Thoracic aorta (tissue), 2 donors: ENCODE results near the gene RAB36. TPM values are rescaled to one million over a fixed set of nuclear protein-coding genes. Genes with fewer than 3 reads are reported as not detected.

Experiments
- ATAC-seq: fragments of 150-250 bp; one replicate; pipeline ENCODE4 v1.8.0; 2017; ENCODE audit warnings: low read depth; ENCODE audit not compliant: insufficient number of reproducible peaks, low FRiP score
- DNase-seq: peaks from one replicate; pipeline ENCODE4 v3.0.0-alpha.2; 2020; ENCODE audit warnings: low spot score
- H3K27ac ChIP-seq, 2 donors: fragments of 200-600 bp; sonication (generic); 1 replicate in 1 of 2; 2 replicates in 1 of 2; pipeline ENCODE4 v1.5.1; 2016; ENCODE audit warnings: mild to moderate bottlenecking in 2 of 2, moderate library complexity in 2 of 2
- H3K27me3 ChIP-seq: fragments of 200-600 bp; sonication (generic); replicated peaks from 2 replicates; pipeline ENCODE4 v1.6.0; 2016; ENCODE audit warnings: mild to moderate bottlenecking; ENCODE audit not compliant: insufficient read depth
- H3K36me3 ChIP-seq: fragments of 200-600 bp; sonication (generic); one replicate; pipeline ENCODE4 v1.5.1; 2016
- H3K4me1 ChIP-seq, 2 donors: fragments of 200-600 bp; sonication (generic); 1 replicate in 1 of 2; 2 replicates in 1 of 2; pipeline versions ENCODE4 v1.5.1 to v1.6.0; 2016; ENCODE audit warnings: low read depth in 2 of 2, mild to moderate bottlenecking in 1 of 2; ENCODE audit not compliant: control insufficient read depth in 1 of 2
- H3K4me3 ChIP-seq: fragments of 200-600 bp; sonication (generic); 2 replicates; pipeline ENCODE4 v1.5.1; 2016; ENCODE audit warnings: mild to moderate bottlenecking
- H3K9me3 ChIP-seq: fragments of 200-600 bp; sonication (generic); 2 replicates; pipeline ENCODE4 v1.5.1; 2016
- total RNA-seq, 2 donors: library from RNA; depleted of rRNA; stranded (reverse); fragments of >200 nt; gene quantifications; one replicate each; pipeline versions ENCODE4 v1.1.0 to v1.2.3, GENCODE V29; 2016
- TF ChIP-seq, protein P1 (sequence below): fragments of 200-600 bp; sonication (generic); IDR thresholded peaks from one replicate; pipeline ENCODE4 v1.5.1; 2019; ENCODE audit warnings: antibody characterized with exemption

RAB36 gene
- total RNA-seq, 2 donors from 2014 or later = 3.5 to 4.5 TPM

- Histone ChIP-seq H3K4me3 (no peak overlapping the region), H3K4me1 (peaks cover 9 to 21% of the 10 kb centered on the region in 2 donors), H3K27me3 (no peaks in the 10 kb centered on the region), H3K27ac (no peak overlapping the region), H3K36me3 (no peaks in the 10 kb centered on the region), H3K9me3 (no peaks in the 10 kb centered on the region)
- no peak for DNase-seq
- TF ChIP-seq, protein P1, sequence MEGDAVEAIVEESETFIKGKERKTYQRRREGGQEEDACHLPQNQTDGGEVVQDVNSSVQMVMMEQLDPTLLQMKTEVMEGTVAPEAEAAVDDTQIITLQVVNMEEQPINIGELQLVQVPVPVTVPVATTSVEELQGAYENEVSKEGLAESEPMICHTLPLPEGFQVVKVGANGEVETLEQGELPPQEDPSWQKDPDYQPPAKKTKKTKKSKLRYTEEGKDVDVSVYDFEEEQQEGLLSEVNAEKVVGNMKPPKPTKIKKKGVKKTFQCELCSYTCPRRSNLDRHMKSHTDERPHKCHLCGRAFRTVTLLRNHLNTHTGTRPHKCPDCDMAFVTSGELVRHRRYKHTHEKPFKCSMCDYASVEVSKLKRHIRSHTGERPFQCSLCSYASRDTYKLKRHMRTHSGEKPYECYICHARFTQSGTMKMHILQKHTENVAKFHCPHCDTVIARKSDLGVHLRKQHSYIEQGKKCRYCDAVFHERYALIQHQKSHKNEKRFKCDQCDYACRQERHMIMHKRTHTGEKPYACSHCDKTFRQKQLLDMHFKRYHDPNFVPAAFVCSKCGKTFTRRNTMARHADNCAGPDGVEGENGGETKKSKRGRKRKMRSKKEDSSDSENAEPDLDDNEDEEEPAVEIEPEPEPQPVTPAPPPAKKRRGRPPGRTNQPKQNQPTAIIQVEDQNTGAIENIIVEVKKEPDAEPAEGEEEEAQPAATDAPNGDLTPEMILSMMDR = no peak
- no peak for ATAC-seq
Observed at GRCh38 chr22:23102776-23103175, 42.5 kb upstream of the RAB36 start.

GRCh38 chr22:23103199-23103954 lies 41.9 kb upstream of the RAB36 start:
- no peaks in the 10 kb centered on the region for H3K9me3 ChIP-seq
- TF ChIP-seq, protein P1 = no peak
- no peak overlapping the region for H3K27ac ChIP-seq
- DNase-seq (no peak), ATAC-seq (no peak)
- no peaks in the 10 kb centered on the region for H3K27me3 ChIP-seq
- H3K36me3 ChIP-seq = no peaks in the 10 kb centered on the region
- no peak overlapping the region for H3K4me3 ChIP-seq
- peaks cover 9 to 14% of the 10 kb centered on the region in 2 donors for H3K4me1 ChIP-seq

DNA sequence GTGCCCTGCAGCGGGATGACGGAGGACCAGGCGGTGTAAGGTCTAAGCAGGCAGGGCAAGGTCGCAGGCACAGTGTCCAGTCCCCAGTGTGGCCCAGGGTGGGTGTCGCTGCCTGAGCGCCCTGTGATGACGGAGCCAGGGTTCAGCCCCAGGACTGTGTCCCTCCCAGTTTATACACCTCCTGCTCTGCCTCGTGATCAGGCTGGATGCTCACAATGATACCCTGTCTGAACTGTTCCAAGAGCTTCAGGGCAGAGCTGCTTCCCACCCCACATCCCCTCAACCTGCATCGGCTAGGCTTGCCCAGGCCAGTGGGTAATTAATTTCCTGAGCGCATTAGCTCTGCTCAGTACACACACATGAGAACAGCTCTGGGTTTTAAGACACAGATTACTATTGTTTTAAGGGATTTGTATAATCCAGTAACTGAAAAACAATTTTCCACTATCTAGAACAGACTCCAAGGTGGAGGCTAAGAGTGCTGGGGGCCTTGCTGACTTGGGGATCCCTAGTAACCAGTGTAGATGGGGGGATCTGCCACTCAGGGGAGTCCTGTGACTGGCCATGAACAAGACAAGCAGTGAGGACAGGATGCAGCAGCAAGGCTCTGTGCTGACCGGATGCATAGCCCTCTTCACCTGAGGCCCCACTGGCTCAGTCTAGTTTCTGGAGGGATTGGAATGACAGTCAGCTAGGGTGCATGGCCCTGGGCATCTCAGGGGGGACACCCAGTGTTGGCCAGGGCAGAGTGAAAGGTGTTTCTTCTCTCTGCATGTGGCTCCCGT lies 40.9 kb upstream of the RAB36 start:
- DNase-seq = no peak
- Histone ChIP-seq H3K4me1 (peaks cover under 1 to 4% of the 10 kb centered on the region in 2 donors), H3K9me3 (no peaks in the 10 kb centered on the region), H3K27ac (no peak overlapping the region), H3K27me3 (no peaks in the 10 kb centered on the region), H3K4me3 (no peak overlapping the region), H3K36me3 (no peaks in the 10 kb centered on the region)
- TF ChIP-seq, protein P1 = no peak
- ATAC-seq = no peak

GRCh38 chr22:23105304-23105703 lies 40.0 kb upstream of the RAB36 start:
- Histone ChIP-seq H3K4me1 (no peaks in the 10 kb centered on the region), H3K27ac (no peak overlapping the region), H3K4me3 (no peak overlapping the region), H3K27me3 (no peaks in the 10 kb centered on the region), H3K36me3 (no peaks in the 10 kb centered on the region), H3K9me3 (no peaks in the 10 kb centered on the region)
- DNase-seq (no peak), ATAC-seq (no peak)
- TF ChIP-seq, protein P1 = no peak

- Histone ChIP-seq H3K27ac (no peak overlapping the region), H3K4me3 (no peak overlapping the region), H3K4me1 (no peaks in the 10 kb centered on the region), H3K9me3 (no peaks in the 10 kb centered on the region), H3K27me3 (no peaks in the 10 kb centered on the region), H3K36me3 (no peaks in the 10 kb centered on the region)
- ATAC-seq (no peak), DNase-seq (no peak)
- TF ChIP-seq, protein P1 = no peak
Observed at GRCh38 chr22:23105919-23106318, 39.4 kb upstream of the RAB36 start.
